GM23338 (cell line): ENCODE data around the gene RAB29. TPM values are rescaled to one million over a fixed set of nuclear protein-coding genes. Genes with fewer than 3 reads are reported as not detected.

Experiments used
- ATAC-seq: fragments of 200-7000 bp; cut with Tn5 transposase; 3 replicates; pipeline ENCODE4 v1.9.1; 2020
- DNase-seq: peaks from one replicate; pipeline ENCODE4 v3.0.0-alpha.2; 2015; ENCODE audit warnings: low spot score
- H2AFZ ChIP-seq: fragments of 200-600 bp; sonication (generic); 2 replicates; pipeline ENCODE4 v1.8.0; 2016; ENCODE audit warnings: antibody characterized with exemption, mild to moderate bottlenecking, moderate library complexity
- H3F3A ChIP-seq: fragments of 200-600 bp; sonication (generic); replicated peaks from 2 replicates; pipeline ENCODE4 v1.8.0; 2017; ENCODE audit warnings: antibody characterized with exemption, mixed run types, low read depth
- H3K27ac ChIP-seq: fragments of 200-600 bp; sonication (generic); 2 replicates; pipeline ENCODE4 v1.6.1; 2016; ENCODE audit warnings: low read depth
- H3K27me3 ChIP-seq: fragments of 200-600 bp; sonication (generic); 2 replicates; pipeline ENCODE4 v1.8.0; 2016; ENCODE audit warnings: mild to moderate bottlenecking, mixed run types, moderate library complexity; ENCODE audit not compliant: insufficient read depth
- H3K36me3 ChIP-seq: fragments of 200-600 bp; sonication (generic); 2 replicates; pipeline ENCODE4 v1.8.0; 2016; ENCODE audit warnings: mild to moderate bottlenecking; ENCODE audit not compliant: insufficient read depth
- H3K4me1 ChIP-seq: fragments of 200-600 bp; sonication (generic); 2 replicates; pipeline ENCODE4 v1.8.0; 2016; ENCODE audit warnings: mild to moderate bottlenecking, moderate library complexity; ENCODE audit not compliant: insufficient read depth
- H3K4me2 ChIP-seq: fragments of 200-600 bp; sonication (generic); 2 replicates; pipeline ENCODE4 v1.7.1; 2017; ENCODE audit warnings: mixed run types
- H3K4me3 ChIP-seq: fragments of 200-600 bp; sonication (generic); 2 replicates; pipeline ENCODE4 v1.6.1; 2016; ENCODE audit warnings: mixed run types
- H3K79me2 ChIP-seq: fragments of 200-600 bp; sonication (generic); replicated peaks from 2 replicates; pipeline ENCODE4 v1.8.0; 2017; ENCODE audit warnings: mild to moderate bottlenecking; ENCODE audit not compliant: insufficient read depth
- H3K9me2 ChIP-seq: fragments of 200-600 bp; sonication (generic); 2 replicates; pipeline ENCODE4 v1.8.0; 2017; ENCODE audit not compliant: insufficient read depth
- H4K20me1 ChIP-seq: fragments of 200-600 bp; sonication (generic); replicated peaks from 2 replicates; pipeline ENCODE4 v1.8.0; 2017; ENCODE audit warnings: mild to moderate bottlenecking; ENCODE audit not compliant: insufficient read depth
- H3K27ac Mint-ChIP-seq: 2 replicates; pipeline ENCODE4 v1.8.0; 2020; ENCODE audit warnings: inconsistent platforms, mild to moderate bottlenecking, moderate library complexity, mixed read lengths
- H3K27me3 Mint-ChIP-seq: 3 replicates; pipeline ENCODE4 v1.8.0; 2022; ENCODE audit warnings: low read depth, mild to moderate bottlenecking, moderate library complexity, mixed read lengths, inconsistent platforms; ENCODE audit not compliant: insufficient read depth, poor library complexity
- H3K36me3 Mint-ChIP-seq: 3 replicates; pipeline ENCODE4 v1.8.0; 2021; ENCODE audit warnings: low read depth, mild to moderate bottlenecking, inconsistent platforms, moderate library complexity, mixed read lengths
- H3K4me1 Mint-ChIP-seq: 3 replicates; pipeline ENCODE4 v1.8.0; 2020; ENCODE audit warnings: mild to moderate bottlenecking, inconsistent platforms, mixed read lengths
- H3K4me3 Mint-ChIP-seq: 3 replicates; pipeline ENCODE4 v1.8.0; 2021; ENCODE audit warnings: moderate library complexity, mild to moderate bottlenecking, inconsistent platforms, mixed read lengths
- H3K9me3 Mint-ChIP-seq: 3 replicates; pipeline ENCODE4 v1.8.0; 2020; ENCODE audit warnings: moderate library complexity, mild to moderate bottlenecking, inconsistent platforms, mixed read lengths
- EZH2 ChIP-seq: fragments of 200-600 bp; sonication (generic); IDR thresholded peaks from one replicate; pipeline ENCODE4 v1.8.0; 2017; ENCODE audit warnings: antibody characterized with exemption, mild to moderate bottlenecking, low read depth; ENCODE audit not compliant: unreplicated experiment
- JUNB ChIP-seq: IDR thresholded peaks from one replicate; pipeline ENCODE4 v1.6.1; 2016; ENCODE audit warnings: antibody characterized with exemption; ENCODE audit not compliant: unreplicated experiment
- POLR2AphosphoS5 ChIP-seq: IDR thresholded peaks from 2 replicates; pipeline ENCODE4 v1.6.1; 2016; ENCODE audit warnings: antibody characterized with exemption, low read depth
- ZNF114 ChIP-seq: fragments of 250-450 bp; sonication (Bioruptor Pico); IDR thresholded peaks from 2 replicates; pipeline ENCODE4 v1.5.0; 2020; ENCODE audit warnings: mild to moderate bottlenecking, moderate library complexity
- ZNF331 ChIP-seq: fragments of 250-450 bp; sonication (Bioruptor Pico); IDR thresholded peaks from 2 replicates; pipeline ENCODE4 v1.5.0; 2020; ENCODE audit warnings: low read depth, mild to moderate bottlenecking, moderate library complexity
- polyA plus RNA-seq: library from polyadenylated mRNA; unstranded; fragments of >200 nt; fragmentation: Nextera tagmentation; extraction: Ambion mirVana; gene quantifications from 2 replicates; pipeline ENCODE4 v1.2.1, GENCODE V29; 2016
- total RNA-seq: library from RNA; depleted of rRNA; stranded (reverse); fragments of >200 nt; shearing (Covaris generic); gene quantifications from 2 replicates; pipeline ENCODE4 v1.2.3, GENCODE V29; 2014
- TF ChIP-seq, protein P1 (sequence below): fragments of 250-450 bp; sonication (Bioruptor Pico); IDR thresholded peaks from 2 replicates; pipeline ENCODE4 v1.5.0; 2020; ENCODE audit warnings: mild to moderate bottlenecking, moderate library complexity
- TF ChIP-seq, protein P2 (sequence below), 2 experiments: fragments of 200-600 bp in 1 of 2; sonication (generic) in 1 of 2; conservative IDR thresholded peaks; 2 replicates each; pipeline versions ENCODE4 v1.5.1 to v1.6.1; 2016 to 2017; ENCODE audit warnings: antibody characterized with exemption in 2 of 2, low read depth in 2 of 2, mild to moderate bottlenecking in 2 of 2, moderate library complexity in 1 of 2
- TF ChIP-seq, protein P3 (sequence below): IDR thresholded peaks from one replicate; pipeline ENCODE4 v1.6.1; 2018; ENCODE audit warnings: antibody characterized with exemption; ENCODE audit not compliant: unreplicated experiment
- TF ChIP-seq, protein P4 (sequence below): IDR thresholded peaks from 2 replicates; pipeline ENCODE4 v1.6.1; 2016; ENCODE audit warnings: antibody characterized with exemption

The RAB29 gene
- total and polyA plus RNA-seq, 2 experiments from 2014 or later, result 7.1 to 9.1 TPM

DNA sequence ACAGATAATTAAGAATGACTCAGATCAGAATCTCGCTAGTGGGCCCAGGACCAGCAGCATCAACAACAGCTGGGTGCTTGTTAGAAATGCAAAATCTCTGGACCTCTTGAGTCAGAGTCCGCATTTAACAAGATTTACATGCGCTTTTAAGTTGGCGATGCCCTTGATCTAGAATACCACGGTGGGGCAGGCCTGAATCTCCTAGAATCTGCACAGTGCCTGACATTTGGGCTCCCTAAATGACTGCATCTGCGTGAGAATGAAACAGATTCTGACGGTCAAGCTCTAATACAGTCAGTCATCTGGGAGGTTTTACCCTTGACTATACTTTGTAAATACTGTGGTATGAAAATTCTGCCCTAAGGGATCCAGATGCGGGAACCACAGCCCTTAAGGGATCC, 17.2 kb upstream of the RAB29 start:
- no peak overlapping the region for H3K4me3 ChIP-seq
- Mint-ChIP-seq H3K36me3 (peaks cover 29% of the 10 kb centered on the region), H3K4me3 (no peak overlapping the region), H3K27me3 (peaks cover 1% of the 10 kb centered on the region), H3K27ac (no peak overlapping the region), H3K4me1 (peaks cover 3% of the 10 kb centered on the region; the same call in 2 of the 3 replicates), H3K9me3 (no peaks in the 10 kb centered on the region)
- H3F3A ChIP-seq, result peaks cover 9% of the 10 kb centered on the region; the same call in 1 of the 2 replicates
- H2AFZ ChIP-seq, result no peak overlapping the region
- H3K36me3 ChIP-seq, result peaks cover 11% of the 10 kb centered on the region; the same call in 1 of the 2 replicates
- no peak for ATAC-seq
- DNase-seq, result no peak
- no peak for TF ChIP-seq ZNF114
- no peak for TF ChIP-seq POLR2AphosphoS5
- no peak for TF ChIP-seq ZNF331
- TF ChIP-seq, protein P1, sequence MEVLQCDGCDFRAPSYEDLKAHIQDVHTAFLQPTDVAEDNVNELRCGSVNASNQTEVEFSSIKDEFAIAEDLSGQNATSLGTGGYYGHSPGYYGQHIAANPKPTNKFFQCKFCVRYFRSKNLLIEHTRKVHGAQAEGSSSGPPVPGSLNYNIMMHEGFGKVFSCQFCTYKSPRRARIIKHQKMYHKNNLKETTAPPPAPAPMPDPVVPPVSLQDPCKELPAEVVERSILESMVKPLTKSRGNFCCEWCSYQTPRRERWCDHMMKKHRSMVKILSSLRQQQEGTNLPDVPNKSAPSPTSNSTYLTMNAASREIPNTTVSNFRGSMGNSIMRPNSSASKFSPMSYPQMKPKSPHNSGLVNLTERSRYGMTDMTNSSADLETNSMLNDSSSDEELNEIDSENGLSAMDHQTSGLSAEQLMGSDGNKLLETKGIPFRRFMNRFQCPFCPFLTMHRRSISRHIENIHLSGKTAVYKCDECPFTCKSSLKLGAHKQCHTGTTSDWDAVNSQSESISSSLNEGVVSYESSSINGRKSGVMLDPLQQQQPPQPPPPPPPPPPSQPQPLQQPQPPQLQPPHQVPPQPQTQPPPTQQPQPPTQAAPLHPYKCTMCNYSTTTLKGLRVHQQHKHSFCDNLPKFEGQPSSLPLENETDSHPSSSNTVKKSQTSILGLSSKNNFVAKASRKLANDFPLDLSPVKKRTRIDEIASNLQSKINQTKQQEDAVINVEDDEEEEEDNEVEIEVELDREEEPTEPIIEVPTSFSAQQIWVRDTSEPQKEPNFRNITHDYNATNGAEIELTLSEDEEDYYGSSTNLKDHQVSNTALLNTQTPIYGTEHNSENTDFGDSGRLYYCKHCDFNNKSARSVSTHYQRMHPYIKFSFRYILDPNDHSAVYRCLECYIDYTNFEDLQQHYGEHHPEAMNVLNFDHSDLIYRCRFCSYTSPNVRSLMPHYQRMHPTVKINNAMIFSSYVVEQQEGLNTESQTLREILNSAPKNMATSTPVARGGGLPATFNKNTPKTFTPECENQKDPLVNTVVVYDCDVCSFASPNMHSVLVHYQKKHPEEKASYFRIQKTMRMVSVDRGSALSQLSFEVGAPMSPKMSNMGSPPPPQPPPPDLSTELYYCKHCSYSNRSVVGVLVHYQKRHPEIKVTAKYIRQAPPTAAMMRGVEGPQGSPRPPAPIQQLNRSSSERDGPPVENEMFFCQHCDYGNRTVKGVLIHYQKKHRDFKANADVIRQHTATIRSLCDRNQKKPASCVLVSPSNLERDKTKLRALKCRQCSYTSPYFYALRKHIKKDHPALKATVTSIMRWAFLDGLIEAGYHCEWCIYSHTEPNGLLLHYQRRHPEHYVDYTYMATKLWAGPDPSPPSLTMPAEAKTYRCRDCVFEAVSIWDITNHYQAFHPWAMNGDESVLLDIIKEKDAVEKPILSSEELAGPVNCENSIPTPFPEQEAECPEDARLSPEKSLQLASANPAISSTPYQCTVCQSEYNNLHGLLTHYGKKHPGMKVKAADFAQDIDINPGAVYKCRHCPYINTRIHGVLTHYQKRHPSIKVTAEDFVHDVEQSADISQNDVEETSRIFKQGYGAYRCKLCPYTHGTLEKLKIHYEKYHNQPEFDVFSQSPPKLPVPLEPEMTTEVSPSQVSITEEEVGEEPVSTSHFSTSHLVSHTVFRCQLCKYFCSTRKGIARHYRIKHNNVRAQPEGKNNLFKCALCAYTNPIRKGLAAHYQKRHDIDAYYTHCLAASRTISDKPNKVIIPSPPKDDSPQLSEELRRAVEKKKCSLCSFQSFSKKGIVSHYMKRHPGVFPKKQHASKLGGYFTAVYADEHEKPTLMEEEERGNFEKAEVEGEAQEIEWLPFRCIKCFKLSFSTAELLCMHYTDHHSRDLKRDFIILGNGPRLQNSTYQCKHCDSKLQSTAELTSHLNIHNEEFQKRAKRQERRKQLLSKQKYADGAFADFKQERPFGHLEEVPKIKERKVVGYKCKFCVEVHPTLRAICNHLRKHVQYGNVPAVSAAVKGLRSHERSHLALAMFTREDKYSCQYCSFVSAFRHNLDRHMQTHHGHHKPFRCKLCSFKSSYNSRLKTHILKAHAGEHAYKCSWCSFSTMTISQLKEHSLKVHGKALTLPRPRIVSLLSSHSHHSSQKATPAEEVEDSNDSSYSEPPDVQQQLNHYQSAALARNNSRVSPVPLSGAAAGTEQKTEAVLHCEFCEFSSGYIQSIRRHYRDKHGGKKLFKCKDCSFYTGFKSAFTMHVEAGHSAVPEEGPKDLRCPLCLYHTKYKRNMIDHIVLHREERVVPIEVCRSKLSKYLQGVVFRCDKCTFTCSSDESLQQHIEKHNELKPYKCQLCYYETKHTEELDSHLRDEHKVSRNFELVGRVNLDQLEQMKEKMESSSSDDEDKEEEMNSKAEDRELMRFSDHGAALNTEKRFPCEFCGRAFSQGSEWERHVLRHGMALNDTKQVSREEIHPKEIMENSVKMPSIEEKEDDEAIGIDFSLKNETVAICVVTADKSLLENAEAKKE (CRISPR knock-in tag), result no peak
- no peak for TF ChIP-seq EZH2
- no peak for TF ChIP-seq JUNB
- TF ChIP-seq, protein P2, sequence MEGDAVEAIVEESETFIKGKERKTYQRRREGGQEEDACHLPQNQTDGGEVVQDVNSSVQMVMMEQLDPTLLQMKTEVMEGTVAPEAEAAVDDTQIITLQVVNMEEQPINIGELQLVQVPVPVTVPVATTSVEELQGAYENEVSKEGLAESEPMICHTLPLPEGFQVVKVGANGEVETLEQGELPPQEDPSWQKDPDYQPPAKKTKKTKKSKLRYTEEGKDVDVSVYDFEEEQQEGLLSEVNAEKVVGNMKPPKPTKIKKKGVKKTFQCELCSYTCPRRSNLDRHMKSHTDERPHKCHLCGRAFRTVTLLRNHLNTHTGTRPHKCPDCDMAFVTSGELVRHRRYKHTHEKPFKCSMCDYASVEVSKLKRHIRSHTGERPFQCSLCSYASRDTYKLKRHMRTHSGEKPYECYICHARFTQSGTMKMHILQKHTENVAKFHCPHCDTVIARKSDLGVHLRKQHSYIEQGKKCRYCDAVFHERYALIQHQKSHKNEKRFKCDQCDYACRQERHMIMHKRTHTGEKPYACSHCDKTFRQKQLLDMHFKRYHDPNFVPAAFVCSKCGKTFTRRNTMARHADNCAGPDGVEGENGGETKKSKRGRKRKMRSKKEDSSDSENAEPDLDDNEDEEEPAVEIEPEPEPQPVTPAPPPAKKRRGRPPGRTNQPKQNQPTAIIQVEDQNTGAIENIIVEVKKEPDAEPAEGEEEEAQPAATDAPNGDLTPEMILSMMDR (conservative IDR thresholded peaks at IDR 0.05; ENCODE audit: low read depth in 2 of 2), result no peak
- TF ChIP-seq, protein P3, sequence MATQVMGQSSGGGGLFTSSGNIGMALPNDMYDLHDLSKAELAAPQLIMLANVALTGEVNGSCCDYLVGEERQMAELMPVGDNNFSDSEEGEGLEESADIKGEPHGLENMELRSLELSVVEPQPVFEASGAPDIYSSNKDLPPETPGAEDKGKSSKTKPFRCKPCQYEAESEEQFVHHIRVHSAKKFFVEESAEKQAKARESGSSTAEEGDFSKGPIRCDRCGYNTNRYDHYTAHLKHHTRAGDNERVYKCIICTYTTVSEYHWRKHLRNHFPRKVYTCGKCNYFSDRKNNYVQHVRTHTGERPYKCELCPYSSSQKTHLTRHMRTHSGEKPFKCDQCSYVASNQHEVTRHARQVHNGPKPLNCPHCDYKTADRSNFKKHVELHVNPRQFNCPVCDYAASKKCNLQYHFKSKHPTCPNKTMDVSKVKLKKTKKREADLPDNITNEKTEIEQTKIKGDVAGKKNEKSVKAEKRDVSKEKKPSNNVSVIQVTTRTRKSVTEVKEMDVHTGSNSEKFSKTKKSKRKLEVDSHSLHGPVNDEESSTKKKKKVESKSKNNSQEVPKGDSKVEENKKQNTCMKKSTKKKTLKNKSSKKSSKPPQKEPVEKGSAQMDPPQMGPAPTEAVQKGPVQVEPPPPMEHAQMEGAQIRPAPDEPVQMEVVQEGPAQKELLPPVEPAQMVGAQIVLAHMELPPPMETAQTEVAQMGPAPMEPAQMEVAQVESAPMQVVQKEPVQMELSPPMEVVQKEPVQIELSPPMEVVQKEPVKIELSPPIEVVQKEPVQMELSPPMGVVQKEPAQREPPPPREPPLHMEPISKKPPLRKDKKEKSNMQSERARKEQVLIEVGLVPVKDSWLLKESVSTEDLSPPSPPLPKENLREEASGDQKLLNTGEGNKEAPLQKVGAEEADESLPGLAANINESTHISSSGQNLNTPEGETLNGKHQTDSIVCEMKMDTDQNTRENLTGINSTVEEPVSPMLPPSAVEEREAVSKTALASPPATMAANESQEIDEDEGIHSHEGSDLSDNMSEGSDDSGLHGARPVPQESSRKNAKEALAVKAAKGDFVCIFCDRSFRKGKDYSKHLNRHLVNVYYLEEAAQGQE, result no peak
- TF ChIP-seq, protein P4, sequence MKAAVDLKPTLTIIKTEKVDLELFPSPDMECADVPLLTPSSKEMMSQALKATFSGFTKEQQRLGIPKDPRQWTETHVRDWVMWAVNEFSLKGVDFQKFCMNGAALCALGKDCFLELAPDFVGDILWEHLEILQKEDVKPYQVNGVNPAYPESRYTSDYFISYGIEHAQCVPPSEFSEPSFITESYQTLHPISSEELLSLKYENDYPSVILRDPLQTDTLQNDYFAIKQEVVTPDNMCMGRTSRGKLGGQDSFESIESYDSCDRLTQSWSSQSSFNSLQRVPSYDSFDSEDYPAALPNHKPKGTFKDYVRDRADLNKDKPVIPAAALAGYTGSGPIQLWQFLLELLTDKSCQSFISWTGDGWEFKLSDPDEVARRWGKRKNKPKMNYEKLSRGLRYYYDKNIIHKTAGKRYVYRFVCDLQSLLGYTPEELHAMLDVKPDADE, result no peak
- H3K27ac ChIP-seq, result peak overlapping the region; percentile 50
- H3K27me3 ChIP-seq, result no peaks in the 10 kb centered on the region
- no peaks in the 10 kb centered on the region; the same call in 1 of the 2 replicates for H4K20me1 ChIP-seq
- H3K4me1 ChIP-seq, result 0 out of 2 replicates have a peak, but pooled peaks cover 4% of the 10 kb centered on the region
- no peak overlapping the region for H3K4me2 ChIP-seq
- H3K9me2 ChIP-seq, result no peaks in the 10 kb centered on the region
- H3K79me2 ChIP-seq, result no peaks in the 10 kb centered on the region
